Uterus (tissue), 4 donors: ENCODE data around the gene HAUS8. TPM values are rescaled to one million over a fixed set of nuclear protein-coding genes. Genes with fewer than 3 reads are reported as not detected.
"Not testable (repeated sequence)": the region's sequence is repeated elsewhere in the genome, so short reads cannot be mapped to it uniquely, and the experiment has no call there.

ENCODE experiments used
- DNase-seq, 2 donors: peaks; one replicate each; pipeline ENCODE4 v3.0.0-alpha.2; 2019 to 2020
- H3K27ac ChIP-seq, 2 donors: fragments of 200-600 bp; sonication (generic); 1 replicate in 1 of 2; 2 replicates in 1 of 2; pipeline ENCODE4 v1.5.1; 2016 to 2018
- H3K27me3 ChIP-seq, 2 donors: fragments of 200-600 bp; sonication (generic); one replicate each; pipeline ENCODE4 v1.5.1; 2018 to 2019; ENCODE audit warnings: control low read depth in 1 of 2
- H3K36me3 ChIP-seq, 2 donors: fragments of 200-600 bp; sonication (generic); one replicate each; pipeline ENCODE4 v1.5.1; 2019; ENCODE audit warnings: control low read depth in 1 of 2
- H3K4me1 ChIP-seq, 2 donors: fragments of 200-600 bp; sonication (generic); one replicate each; pipeline ENCODE4 v1.5.1; 2018 to 2019; ENCODE audit warnings: control low read depth in 1 of 2
- H3K4me3 ChIP-seq, 2 donors: fragments of 200-600 bp; sonication (generic); 1 replicate in 1 of 2; 2 replicates in 1 of 2; pipeline ENCODE4 v1.5.1; 2018 to 2019; ENCODE audit warnings: mild to moderate bottlenecking in 1 of 2
- H3K9me3 ChIP-seq, 2 donors: fragments of 200-600 bp; sonication (generic); one replicate each; pipeline ENCODE4 v1.5.1; 2019; ENCODE audit warnings: control low read depth in 1 of 2
- CTCF ChIP-seq, 4 experiments: fragments of 200-600 bp in 2 of 4; fragments of 450-650 bp in 2 of 4; sonication (generic) in 2 of 4; IDR thresholded peaks; one replicate each; pipeline ENCODE4 v1.5.1; 2016 to 2019; ENCODE audit warnings: antibody characterized with exemption in 4 of 4, mild to moderate bottlenecking in 2 of 4, moderate library complexity in 1 of 4
- POLR2A ChIP-seq, 2 donors: fragments of 450-650 bp; IDR thresholded peaks; one replicate each; pipeline ENCODE4 v1.6.1; 2016; ENCODE audit warnings: antibody characterized with exemption in 2 of 2, mild to moderate bottlenecking in 1 of 2, moderate library complexity in 1 of 2
- intact Hi-C: fragments of 100-400 bp; cut with DNase I; formaldehyde crosslinking; loops from one replicate; pipeline ENCODE4 v1.15.1; 2023; ENCODE audit warnings: low total_unique reads
- total RNA-seq, 4 donors: library from RNA; depleted of rRNA in 3 of 4; stranded (reverse); fragments of >200 nt in 3 of 4; gene quantifications; one replicate each; pipeline versions ENCODE4 v1.1.0 to v1.2.4, GENCODE V29; 2014 to 2023
- donor health status: DM: yes; HTN: yes; CAD: no.

The HAUS8 gene
- total RNA-seq, 4 donors from 2014 or later = 2.6 to 11.5 (median 6.9) TPM

- Histone ChIP-seq H3K4me3 (no peak overlapping the region), H3K9me3 (no peaks in the 10 kb centered on the region), H3K4me1 (peaks cover 10 to 11% of the 10 kb centered on the region in 2 donors), H3K27ac (peak overlapping the region; percentile 92 to 93), H3K36me3 (no peaks in the 10 kb centered on the region), H3K27me3 (no peaks in the 10 kb centered on the region)
- TF ChIP-seq POLR2A (IDR thresholded peaks at IDR 0.05) (no peak), CTCF (IDR thresholded peaks at IDR 0.05) (no peak)
- intact Hi-C loops = no loop called here
- DNase-seq = no peak
Measured at GRCh38 chr19:17108453-17108784, 33.2 kb upstream of the HAUS8 start.

GRCh38 chr19:17107546-17108452 lies 32.5 kb upstream of the HAUS8 start:
- H3K4me3 ChIP-seq = peak overlapping the region in 1 of 2 donors; percentile 12
- no peaks in the 10 kb centered on the region for H3K27me3 ChIP-seq
- intact Hi-C loops = no loop called here
- no peaks in the 10 kb centered on the region for H3K9me3 ChIP-seq
- H3K4me1 ChIP-seq = peaks cover 10 to 11% of the 10 kb centered on the region in 2 donors
- H3K36me3 ChIP-seq = no peaks in the 10 kb centered on the region
- DNase-seq = peak; percentile 95 to 96
- peak overlapping the region; percentile 92 to 93 for H3K27ac ChIP-seq
- no peak for TF ChIP-seq CTCF (IDR thresholded peaks at IDR 0.05)
- no peak for TF ChIP-seq POLR2A (IDR thresholded peaks at IDR 0.05)

GRCh38 chr19:17106964-17107363 lies 31.7 kb upstream of the HAUS8 start:
- intact Hi-C loops, H3K36me3 ChIP-seq, H3K27me3 ChIP-seq, H3K4me3 ChIP-seq, H3K9me3 ChIP-seq, DNase-seq: not testable (repeated sequence)
- H3K27ac ChIP-seq = peak overlapping the region; percentile 92 to 93
- H3K4me1 ChIP-seq = peaks cover 10 to 11% of the 10 kb centered on the region in 2 donors

- no peak for DNase-seq
- Histone ChIP-seq H3K27me3 (no peaks in the 10 kb centered on the region), H3K9me3 (no peaks in the 10 kb centered on the region), H3K36me3 (no peaks in the 10 kb centered on the region), H3K4me1 (peaks cover 10 to 11% of the 10 kb centered on the region in 2 donors), H3K4me3 (no peak overlapping the region), H3K27ac (peak overlapping the region in 1 of 2 donors; percentile 92)
- TF ChIP-seq POLR2A (IDR thresholded peaks at IDR 0.05) = no peak
- TF ChIP-seq CTCF (IDR thresholded peaks at IDR 0.05) = no peak
- intact Hi-C loops = no loop called here
Measured at GRCh38 chr19:17105556-17105955, 30.3 kb upstream of the HAUS8 start.

GRCh38 chr19:17104679-17105078 lies 29.4 kb upstream of the HAUS8 start:
- H3K27ac ChIP-seq = no peak overlapping the region
- intact Hi-C loops = no loop called here
- no peak for DNase-seq

More at GRCh38 chr19:17104679-17105078, 29.4 kb upstream of the HAUS8 start:
- Histone ChIP-seq H3K4me1 (peaks cover 10 to 11% of the 10 kb centered on the region in 2 donors), H3K4me3 (no peak overlapping the region), H3K9me3 (no peaks in the 10 kb centered on the region), H3K27me3 (no peaks in the 10 kb centered on the region), H3K36me3 (no peaks in the 10 kb centered on the region)
- TF ChIP-seq POLR2A (IDR thresholded peaks at IDR 0.05) (no peak), CTCF (IDR thresholded peaks at IDR 0.05) (no peak)
